OCI-LY7 (cell line): Measurements from ENCODE around the gene AP1B1. TPM values are rescaled to one million over a fixed set of nuclear protein-coding genes. Genes with fewer than 3 reads are reported as not detected.

Source experiments
- BruUV-seq: library from RNA; stranded (reverse); fragments of 400-500 nt; replicated peaks from 2 replicates; lab custom pipeline; 2021; lab: Mats Ljungman, UMichigan
- CTCF ChIA-PET: fragments of 300-600 bp; sonication (Branson Sonifier 250); formaldehyde crosslinking; loops from one replicate; lab custom pipeline; 2022; ENCODE audit warnings: antibody characterized with exemption; ENCODE audit not compliant: unreplicated experiment; lab: Charles Lee
- POLR2A ChIA-PET: fragments of 300-600 bp; sonication (Branson Sonifier 250); formaldehyde crosslinking; loops from one replicate; lab custom pipeline; 2022; ENCODE audit warnings: antibody characterized with exemption; lab: Charles Lee
- DNase-seq: peaks from one replicate; pipeline ENCODE4 v3.0.0-alpha.2; 2015; ENCODE audit warnings: low spot score
- H2AFZ ChIP-seq: fragments of 200-600 bp; sonication (generic), shearing (Covaris generic); 2 replicates; pipeline ENCODE4 v1.6.1; 2014; ENCODE audit warnings: mild to moderate bottlenecking, antibody characterized with exemption, low read length, moderate library complexity
- H3K27ac ChIP-seq: fragments of 200-600 bp; sonication (generic); 2 replicates; pipeline ENCODE4 v1.5.1; 2014; ENCODE audit warnings: mixed run types, low read depth, mild to moderate bottlenecking, moderate library complexity, low read length, inconsistent platforms; ENCODE audit not compliant: poor library complexity, severe bottlenecking
- H3K36me3 ChIP-seq: fragments of 200-600 bp; sonication (generic); 2 replicates; pipeline ENCODE4 v1.6.1; 2014; ENCODE audit warnings: mild to moderate bottlenecking, antibody characterized with exemption, low read length, moderate library complexity, mixed read lengths; ENCODE audit not compliant: insufficient read depth
- H3K4me1 ChIP-seq: fragments of 200-600 bp; sonication (generic); 2 replicates; pipeline ENCODE4 v1.5.1; 2014; ENCODE audit warnings: mild to moderate bottlenecking, low read length; ENCODE audit not compliant: insufficient read depth, poor library complexity, severe bottlenecking
- H3K4me2 ChIP-seq: fragments of 200-600 bp; sonication (generic); 2 replicates; pipeline ENCODE4 v1.6.1; 2014; ENCODE audit warnings: mild to moderate bottlenecking, low read length
- H3K4me3 ChIP-seq: fragments of 200-600 bp; sonication (generic); 2 replicates; pipeline ENCODE4 v1.5.1; 2014; ENCODE audit warnings: mild to moderate bottlenecking, low read depth, low read length; ENCODE audit not compliant: poor library complexity, severe bottlenecking
- H3K79me2 ChIP-seq: fragments of 200-600 bp; sonication (generic); 2 replicates; pipeline ENCODE4 v1.6.1; 2016; ENCODE audit warnings: low read depth, mild to moderate bottlenecking, low read length, moderate library complexity, mixed read lengths; ENCODE audit not compliant: insufficient read depth
- H3K9me2 ChIP-seq: fragments of 200-600 bp; sonication (generic); 2 replicates; pipeline ENCODE4 v1.6.1; 2016; ENCODE audit warnings: mild to moderate bottlenecking, low read length, mixed read lengths; ENCODE audit not compliant: insufficient read depth
- H3K9me3 ChIP-seq: fragments of 200-600 bp; sonication (generic); 2 replicates; pipeline ENCODE4 v1.6.1; 2014; ENCODE audit warnings: mild to moderate bottlenecking, mixed run types, low read length, mixed read lengths
- H4K20me1 ChIP-seq: fragments of 200-600 bp; sonication (generic); 2 replicates; pipeline ENCODE4 v1.6.1; 2014; ENCODE audit warnings: mild to moderate bottlenecking, antibody characterized with exemption, low read length, moderate library complexity, mixed read lengths; ENCODE audit not compliant: insufficient read depth
- CTCF ChIP-seq: fragments of 200-600 bp; sonication (generic); conservative IDR thresholded peaks from 2 replicates; pipeline ENCODE4 v1.5.1; 2014; ENCODE audit warnings: mild to moderate bottlenecking, antibody characterized with exemption, low read length, moderate library complexity, mixed read lengths
- EZH2phosphoT487 ChIP-seq: fragments of 200-600 bp; sonication (generic); IDR thresholded peaks from 2 replicates; pipeline ENCODE4 v1.6.1; 2018; ENCODE audit warnings: low read depth, borderline replicate concordance, mild to moderate bottlenecking, mixed run types, antibody characterized with exemption, low read length, moderate library complexity, mixed read lengths
- intact Hi-C: fragments of 100-400 bp; cut with micrococcal nuclease; formaldehyde crosslinking; loops from one replicate; pipeline ENCODE4 v1.10.0; 2022; ENCODE audit not compliant: unreplicated experiment
- total RNA-seq, 2 experiments: library from RNA; depleted of rRNA in 1 of 2; stranded (reverse); fragments of >200 nt in 1 of 2; shearing (Covaris generic) in 1 of 2; gene quantifications; 2 replicates each; pipeline ENCODE4 v1.2.3, GENCODE V29; 2014 to 2022

The AP1B1 gene
- total RNA-seq, 2 experiments from 2014 or later = 111 to 156 TPM

- Histone ChIP-seq H2AFZ (no peak overlapping the region), H3K79me2 (no peaks in the 10 kb centered on the region), H3K9me3 (no peaks in the 10 kb centered on the region), H4K20me1 (no peaks in the 10 kb centered on the region), H3K36me3 (peaks cover 98% of the 10 kb centered on the region), H3K27ac (no peak overlapping the region), H3K4me2 (no peak overlapping the region), H3K4me1 (peaks cover 22% of the 10 kb centered on the region), H3K4me3 (no peak overlapping the region), H3K9me2 (no peaks in the 10 kb centered on the region)
- BruUV-seq = no TSS peak
- POLR2A ChIA-PET = no interaction called here
- CTCF ChIA-PET = no interaction called here
- no peak for TF ChIP-seq CTCF
- TF ChIP-seq EZH2phosphoT487 = no peak
- intact Hi-C loops = no loop called here
- DNase-seq = no peak
Observed at GRCh38 chr22:29352778-29353177, 35.6 kb downstream of the AP1B1 start.

- H3K27ac ChIP-seq = no peak overlapping the region
- H2AFZ ChIP-seq = no peak overlapping the region
- BruUV-seq = no TSS peak
- TF ChIP-seq EZH2phosphoT487 (no peak), CTCF (no peak)
- no peak overlapping the region for H3K4me3 ChIP-seq
- no peak for DNase-seq
- no peaks in the 10 kb centered on the region for H3K79me2 ChIP-seq
- no peaks in the 10 kb centered on the region for H3K9me3 ChIP-seq
- H3K4me2 ChIP-seq = no peak overlapping the region
- H4K20me1 ChIP-seq = no peaks in the 10 kb centered on the region
- intact Hi-C loops = no loop called here
- peaks cover 31% of the 10 kb centered on the region for H3K4me1 ChIP-seq
- no peaks in the 10 kb centered on the region for H3K9me2 ChIP-seq
- CTCF ChIA-PET = no interaction called here
- POLR2A ChIA-PET = interaction anchor here (0.5 kb wide), 1 partner anchor 535 kb away, joined by 6 read pairs; no protein-coding TSS in a partner anchor
- H3K36me3 ChIP-seq = peaks cover 100% of the 10 kb centered on the region
Observed at GRCh38 chr22:29351891-29352290, 36.5 kb downstream of the AP1B1 start.

- POLR2A ChIA-PET = no interaction called here
Observed at GRCh38 chr22:29351042-29351441, 37.3 kb downstream of the AP1B1 start.

More at GRCh38 chr22:29351042-29351441, 37.3 kb downstream of the AP1B1 start:
- Histone ChIP-seq H4K20me1 (no peaks in the 10 kb centered on the region), H3K36me3 (peaks cover 100% of the 10 kb centered on the region), H3K79me2 (no peaks in the 10 kb centered on the region), H3K27ac (no peak overlapping the region), H2AFZ (no peak overlapping the region), H3K4me2 (no peak overlapping the region), H3K4me1 (peaks cover 39% of the 10 kb centered on the region), H3K4me3 (no peak overlapping the region), H3K9me2 (no peaks in the 10 kb centered on the region), H3K9me3 (no peaks in the 10 kb centered on the region)
- no TSS peak for BruUV-seq
- CTCF ChIA-PET = interaction anchor here (0.6 kb wide), 1 partner anchor 20 kb away, joined by 3 read pairs; no protein-coding TSS in a partner anchor
- no peak for DNase-seq
- intact Hi-C loops = no loop called here
- TF ChIP-seq EZH2phosphoT487 (no peak), CTCF (no peak)
